Panc1 (cell line): ENCODE measurements around the gene RPE. TPM values are rescaled to one million over a fixed set of nuclear protein-coding genes. Genes with fewer than 3 reads are reported as not detected.

Experiments
- ATAC-seq: fragments of 200-7000 bp; cut with Tn5 transposase; 2 replicates; pipeline ENCODE4 v1.9.1; 2020; ENCODE audit warnings: mild to moderate bottlenecking, moderate library complexity
- BruUV-seq: library from RNA; stranded (reverse); fragments of 400-500 nt; replicated peaks from 2 replicates; lab custom pipeline; 2021; lab: Mats Ljungman, UMichigan
- CTCF ChIA-PET: fragments of 300-600 bp; sonication (Branson Sonifier 250); formaldehyde crosslinking; loops from one replicate; lab custom pipeline; 2022; ENCODE audit warnings: antibody characterized with exemption; lab: Charles Lee
- POLR2A ChIA-PET: fragments of 300-600 bp; sonication (Branson Sonifier 250); formaldehyde crosslinking; loops from one replicate; lab custom pipeline; 2022; ENCODE audit warnings: antibody characterized with exemption; lab: Charles Lee
- DNase-seq: peaks from one replicate; pipeline ENCODE4 v3.0.0-alpha.2; 2010; ENCODE audit warnings: low read depth, low spot score
- H3K27ac ChIP-seq: 2 replicates; pipeline ENCODE4 v1.5.1; 2011; ENCODE audit warnings: mild to moderate bottlenecking, low read length, inconsistent platforms
- H3K27me3 ChIP-seq: fragments of 200-500 bp; sonication (Bioruptor generic); 2 replicates; pipeline ENCODE4 v1.6.0; 2014; ENCODE audit warnings: low read length, inconsistent platforms; ENCODE audit not compliant: control insufficient read depth, insufficient read depth
- H3K36me3 ChIP-seq: fragments of 200-500 bp; sonication (Bioruptor generic); 2 replicates; pipeline ENCODE4 v1.5.1; 2014; ENCODE audit warnings: inconsistent platforms, mild to moderate bottlenecking, low read length, moderate library complexity; ENCODE audit not compliant: control insufficient read depth, insufficient read depth
- H3K4me1 ChIP-seq: 2 replicates; pipeline ENCODE4 v1.5.1; 2011; ENCODE audit warnings: inconsistent platforms, mild to moderate bottlenecking, low read length, moderate library complexity; ENCODE audit not compliant: control insufficient read depth, insufficient read depth
- H3K4me3 ChIP-seq, 2 experiments: 2 replicates each; pipeline ENCODE4 v1.5.1; 2011 to 2012; ENCODE audit warnings: low read depth in 2 of 2, low read length in 2 of 2, mild to moderate bottlenecking in 2 of 2, inconsistent platforms in 1 of 2, moderate library complexity in 1 of 2
- H3K9me3 ChIP-seq: fragments of 200-500 bp; sonication (Bioruptor generic); 2 replicates; pipeline ENCODE4 v1.5.1; 2014; ENCODE audit warnings: low read depth, mild to moderate bottlenecking, inconsistent platforms, low read length, moderate library complexity; ENCODE audit not compliant: control insufficient read depth, insufficient read depth
- CTCF ChIP-seq: fragments of 450-650 bp; IDR thresholded peaks from 2 replicates; pipeline ENCODE4 v1.5.1; 2017; ENCODE audit warnings: mild to moderate bottlenecking
- POLR2AphosphoS5 ChIP-seq: IDR thresholded peaks from 2 replicates; pipeline ENCODE4 v1.6.1; 2012; ENCODE audit warnings: mild to moderate bottlenecking, low read depth, low read length, moderate library complexity
- REST ChIP-seq, 2 experiments: IDR thresholded peaks; 2 replicates each; pipeline ENCODE4 v1.6.1; 2011 to 2012; ENCODE audit warnings: low read depth in 2 of 2, control low read depth in 1 of 2, low read length in 1 of 2, mild to moderate bottlenecking in 1 of 2, moderate library complexity in 1 of 2; ENCODE audit not compliant: insufficient read depth in 1 of 2
- SIN3A ChIP-seq: IDR thresholded peaks from 2 replicates; pipeline ENCODE4 v1.6.1; 2012; ENCODE audit warnings: low read depth, mild to moderate bottlenecking, low read length, moderate library complexity, borderline replicate concordance; ENCODE audit not compliant: insufficient read depth
- TCF7L2 ChIP-seq: IDR thresholded peaks from 2 replicates; pipeline ENCODE4 v1.6.1; 2011; ENCODE audit warnings: mild to moderate bottlenecking, low read depth, low read length, inconsistent platforms
- in situ Hi-C: cut with HindIII; loops from 2 replicates; pipeline ENCODE4 v1.10.0; 2016; ENCODE audit warnings: low sequenced_read_pairs, low pct_unique_long_range_greater_than_20kb
- intact Hi-C: fragments of 100-400 bp; cut with micrococcal nuclease; formaldehyde crosslinking; loops from one replicate; pipeline ENCODE4 v1.10.0; 2022; ENCODE audit not compliant: unreplicated experiment
- total RNA-seq: library from RNA; stranded (reverse); gene quantifications from one replicate; pipeline ENCODE4 v1.2.1, GENCODE V29; 2021; ENCODE audit not compliant: unreplicated experiment

RPE gene
- total RNA-seq, 1 experiment from 2014 or later = 100 TPM

DNA sequence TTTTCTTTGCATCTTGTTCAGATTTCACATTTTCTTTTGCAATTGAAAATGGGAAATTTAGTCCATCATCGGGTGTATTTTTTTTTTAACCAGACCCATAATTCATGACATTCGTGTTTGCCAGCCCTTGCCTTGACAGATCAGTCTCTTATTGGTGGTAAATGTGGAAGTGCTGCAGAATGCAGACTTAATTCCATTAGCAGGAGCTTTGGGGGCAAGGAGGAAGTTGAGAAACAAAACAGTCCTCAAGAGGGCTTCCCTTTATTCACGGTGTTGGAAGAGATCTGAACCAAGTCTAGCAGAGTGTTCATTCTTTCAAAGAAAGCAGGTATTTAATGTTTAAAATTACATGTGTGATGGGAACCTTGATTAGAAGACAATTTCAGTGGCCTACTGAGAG lies 16.6 kb upstream of the RPE start:
- in situ Hi-C loops = no loop called here
- DNase-seq (no peak), ATAC-seq (no peak)
- TF ChIP-seq POLR2AphosphoS5 = no peak
- TF ChIP-seq CTCF = no peak
- no TSS peak for BruUV-seq
- H3K9me3 ChIP-seq = no peaks in the 10 kb centered on the region
- H3K27ac ChIP-seq = no peak overlapping the region
- no peak overlapping the region for H3K4me3 ChIP-seq
- intact Hi-C loops = no loop called here
- H3K36me3 ChIP-seq = no peaks in the 10 kb centered on the region
- ChIA-PET CTCF (no interaction called here), POLR2A (no interaction called here)
- H3K27me3 ChIP-seq = peaks cover 7% of the 10 kb centered on the region; the same call in 1 of the 2 replicates
- no peaks in the 10 kb centered on the region for H3K4me1 ChIP-seq

DNA sequence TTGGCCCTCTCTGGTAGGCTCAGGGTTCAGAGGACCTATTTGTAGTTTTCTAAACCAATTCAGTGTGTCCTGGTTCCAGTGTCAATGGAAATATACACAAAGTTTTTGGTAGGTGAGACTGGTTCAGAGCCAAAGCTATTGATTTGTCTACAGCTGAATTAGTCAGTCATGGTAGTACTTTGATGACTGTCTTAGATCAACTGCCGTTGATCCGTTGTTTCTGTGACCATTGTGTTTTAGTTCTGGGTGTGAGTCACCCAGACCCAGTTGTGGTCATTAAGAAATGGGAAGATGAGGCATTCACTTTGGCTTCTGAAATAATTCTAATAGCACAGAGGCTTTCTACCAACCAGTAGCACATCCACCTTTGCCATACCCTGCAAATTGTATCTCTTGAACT lies 16.0 kb upstream of the RPE start:
- no peak for ATAC-seq
- no peak for DNase-seq
- in situ Hi-C loops (no loop called here), intact Hi-C loops (no loop called here)
- no peaks in the 10 kb centered on the region for H3K9me3 ChIP-seq
- POLR2A ChIA-PET = no interaction called here
- CTCF ChIA-PET = no interaction called here
- BruUV-seq = no TSS peak
- TF ChIP-seq POLR2AphosphoS5 = no peak
- no peak for TF ChIP-seq CTCF
- TF ChIP-seq SIN3A = no peak
- TF ChIP-seq TCF7L2 = no peak
- TF ChIP-seq REST (IDR thresholded peaks at IDR 0.05; ENCODE audit: insufficient read depth in 1 of 2, low read depth in 2 of 2, low read length in 1 of 2) = no peak
- H3K27me3 ChIP-seq = peaks cover 7% of the 10 kb centered on the region; the same call in 1 of the 2 replicates
- H3K4me1 ChIP-seq = no peaks in the 10 kb centered on the region
- H3K4me3 ChIP-seq = no peak overlapping the region
- no peak overlapping the region for H3K27ac ChIP-seq
- H3K36me3 ChIP-seq = no peaks in the 10 kb centered on the region
